AG09309 (cell line): ENCODE measurements around the gene KRTAP4-16.
"Not testable (repeated sequence)": the region's sequence is repeated elsewhere in the genome, so short reads cannot be mapped to it uniquely, and the experiment has no call there.

Experiments
- DNase-seq: peaks from one replicate; pipeline ENCODE4 v3.0.0-alpha.2; 2010; ENCODE audit warnings: low read depth
- H3K4me3 ChIP-seq: 2 replicates; pipeline ENCODE4 v1.5.1; 2011; ENCODE audit warnings: mild to moderate bottlenecking, low read depth, low read length, moderate library complexity; ENCODE audit not compliant: control insufficient read depth
- TF ChIP-seq, protein P1 (sequence below): IDR thresholded peaks from 2 replicates; pipeline ENCODE4 v1.5.1; 2011; ENCODE audit warnings: mild to moderate bottlenecking, low read depth, low read length, inconsistent platforms; ENCODE audit not compliant: insufficient read depth, control insufficient read depth; ENCODE audit errors: missing control alignments

Gene KRTAP4-16

GRCh38 chr17:41116297-41116696, 14.3 kb upstream of the KRTAP4-16 start:
- no peak overlapping the region for H3K4me3 ChIP-seq
- no peak for DNase-seq

DNA sequence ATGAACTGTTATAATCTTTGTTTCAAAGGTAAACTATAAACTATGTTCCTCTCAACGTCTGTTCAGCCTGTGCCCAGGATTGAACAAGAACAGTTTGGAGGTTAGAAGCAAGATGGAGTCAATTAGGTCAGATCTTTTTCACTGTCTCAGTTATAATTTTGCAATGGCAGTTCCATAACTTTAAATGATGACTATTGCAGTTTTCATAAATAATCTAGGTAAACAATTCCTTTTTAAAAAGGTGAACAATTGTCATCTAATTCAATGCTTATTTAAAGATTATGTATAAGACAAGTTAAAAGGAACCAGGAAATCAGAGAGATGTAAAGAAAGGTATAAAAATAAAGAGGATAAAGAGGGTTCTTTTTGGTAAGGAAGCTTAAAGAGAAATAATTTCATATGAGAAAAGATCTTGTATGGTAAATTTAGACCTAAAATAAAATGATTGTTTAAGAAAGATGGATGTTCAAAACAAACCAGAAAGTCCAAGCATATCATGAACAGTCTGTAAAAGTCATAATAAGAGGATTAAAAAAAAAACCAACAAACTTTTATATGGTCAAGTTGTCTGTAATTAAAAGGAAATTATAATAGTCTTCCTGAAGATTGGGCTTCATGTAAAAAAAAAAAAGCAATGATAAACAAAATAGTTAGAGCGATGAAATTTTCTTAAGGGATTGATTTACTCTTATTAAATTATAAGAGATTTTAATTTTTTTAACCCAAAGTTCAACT, 9.3 kb upstream of the KRTAP4-16 start:
- no peak for DNase-seq
- H3K4me3 ChIP-seq, result no peak overlapping the region
- TF ChIP-seq, protein P1, sequence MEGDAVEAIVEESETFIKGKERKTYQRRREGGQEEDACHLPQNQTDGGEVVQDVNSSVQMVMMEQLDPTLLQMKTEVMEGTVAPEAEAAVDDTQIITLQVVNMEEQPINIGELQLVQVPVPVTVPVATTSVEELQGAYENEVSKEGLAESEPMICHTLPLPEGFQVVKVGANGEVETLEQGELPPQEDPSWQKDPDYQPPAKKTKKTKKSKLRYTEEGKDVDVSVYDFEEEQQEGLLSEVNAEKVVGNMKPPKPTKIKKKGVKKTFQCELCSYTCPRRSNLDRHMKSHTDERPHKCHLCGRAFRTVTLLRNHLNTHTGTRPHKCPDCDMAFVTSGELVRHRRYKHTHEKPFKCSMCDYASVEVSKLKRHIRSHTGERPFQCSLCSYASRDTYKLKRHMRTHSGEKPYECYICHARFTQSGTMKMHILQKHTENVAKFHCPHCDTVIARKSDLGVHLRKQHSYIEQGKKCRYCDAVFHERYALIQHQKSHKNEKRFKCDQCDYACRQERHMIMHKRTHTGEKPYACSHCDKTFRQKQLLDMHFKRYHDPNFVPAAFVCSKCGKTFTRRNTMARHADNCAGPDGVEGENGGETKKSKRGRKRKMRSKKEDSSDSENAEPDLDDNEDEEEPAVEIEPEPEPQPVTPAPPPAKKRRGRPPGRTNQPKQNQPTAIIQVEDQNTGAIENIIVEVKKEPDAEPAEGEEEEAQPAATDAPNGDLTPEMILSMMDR, result no peak

More at GRCh38 chr17:41116297-41116696, 14.3 kb upstream of the KRTAP4-16 start:
- TF ChIP-seq, protein P1, result no peak

DNA sequence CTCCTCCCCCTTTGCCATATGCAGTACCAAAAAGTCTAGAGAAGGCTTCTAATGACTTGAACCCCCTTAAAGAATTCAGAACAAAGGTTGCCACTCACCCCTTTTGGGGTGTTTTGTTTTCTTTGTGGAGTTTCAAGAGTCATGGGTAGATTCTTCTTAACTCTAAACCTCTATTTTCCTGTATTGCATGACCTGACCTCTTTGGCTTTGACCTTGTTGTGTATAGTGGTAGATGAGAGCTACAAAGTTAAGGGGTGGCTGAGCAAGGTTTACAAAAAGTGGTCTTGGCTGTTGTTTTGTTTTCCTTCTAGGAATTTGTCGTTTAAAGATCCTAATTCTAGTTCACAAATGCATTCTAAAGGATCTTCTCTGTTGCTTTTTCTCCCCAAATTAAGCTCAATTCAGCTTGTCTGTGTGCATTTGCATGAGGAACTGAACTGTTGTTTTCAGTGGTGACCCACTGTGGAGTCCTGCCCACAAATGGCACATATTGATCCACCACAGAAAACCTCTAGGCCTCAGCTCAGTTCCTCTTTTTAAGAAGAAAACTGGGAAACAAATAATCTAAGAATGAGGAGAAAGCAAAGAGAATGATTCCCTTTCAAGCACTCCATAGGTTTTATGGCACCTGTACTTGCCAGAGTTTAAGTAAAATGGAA, 6.8 kb upstream of the KRTAP4-16 start:
- H3K4me3 ChIP-seq, DNase-seq: not testable (repeated sequence)

GRCh38 chr17:41107941-41108450, 6.0 kb upstream of the KRTAP4-16 start:
- no peak overlapping the region for H3K4me3 ChIP-seq
- TF ChIP-seq, protein P1, result no peak
- DNase-seq, result no peak

DNA sequence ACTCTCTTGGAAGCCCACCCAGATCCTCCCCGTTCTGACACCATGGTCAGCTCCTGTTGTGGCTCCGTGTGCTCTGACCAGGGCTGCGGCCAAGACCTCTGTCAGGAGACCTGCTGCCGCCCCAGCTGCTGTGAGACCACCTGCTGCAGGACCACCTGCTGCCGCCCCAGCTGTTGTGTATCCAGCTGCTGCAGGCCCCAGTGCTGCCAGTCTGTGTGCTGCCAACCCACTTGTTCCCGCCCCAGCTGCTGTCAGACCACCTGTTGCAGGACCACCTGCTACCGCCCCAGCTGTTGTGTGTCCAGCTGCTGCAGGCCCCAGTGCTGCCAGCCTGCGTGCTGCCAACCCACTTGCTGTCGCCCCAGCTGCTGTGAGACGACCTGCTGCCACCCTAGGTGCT, 3.3 kb upstream of the KRTAP4-16 start, which contains the start of gene KRTAP4-9:
TSS of gene KRTAP4-9 (plus strand) at position 43 of the 400 bp plus-strand sequence. CDS start at position 43, 0 bp downstream.
- not testable (repeated sequence) for H3K4me3 ChIP-seq, DNase-seq

DNA sequence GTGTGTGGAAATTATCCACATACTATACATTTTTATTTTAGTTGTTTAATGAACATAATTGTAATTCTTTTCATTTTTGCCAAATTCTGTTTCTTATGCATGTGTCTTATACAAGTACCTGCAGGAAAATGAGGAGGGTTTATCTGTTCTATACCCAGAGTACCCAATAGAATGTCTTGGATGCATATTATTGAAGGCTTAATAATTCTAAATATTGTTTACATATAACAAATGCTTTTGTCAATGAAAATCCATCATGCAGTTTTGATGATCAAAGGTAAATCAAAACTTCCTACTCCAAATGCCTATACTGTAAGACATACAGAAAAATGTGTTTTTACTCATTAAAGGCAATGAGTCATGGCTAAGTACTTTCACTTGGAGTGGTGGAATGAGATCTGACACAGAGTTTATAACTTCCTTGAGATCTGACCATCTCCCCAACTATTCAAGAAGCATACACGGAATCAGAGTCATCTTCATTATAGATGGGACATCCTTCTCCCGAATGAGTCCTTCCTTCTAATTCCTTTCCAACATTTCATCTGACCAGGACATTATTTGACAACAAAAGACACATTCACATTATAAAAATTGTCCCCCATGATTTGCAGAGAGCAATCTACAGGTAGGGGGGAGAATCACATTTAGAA, 2.5 kb upstream of the KRTAP4-16 start:
- H3K4me3 ChIP-seq, DNase-seq: not testable (repeated sequence)

DNA sequence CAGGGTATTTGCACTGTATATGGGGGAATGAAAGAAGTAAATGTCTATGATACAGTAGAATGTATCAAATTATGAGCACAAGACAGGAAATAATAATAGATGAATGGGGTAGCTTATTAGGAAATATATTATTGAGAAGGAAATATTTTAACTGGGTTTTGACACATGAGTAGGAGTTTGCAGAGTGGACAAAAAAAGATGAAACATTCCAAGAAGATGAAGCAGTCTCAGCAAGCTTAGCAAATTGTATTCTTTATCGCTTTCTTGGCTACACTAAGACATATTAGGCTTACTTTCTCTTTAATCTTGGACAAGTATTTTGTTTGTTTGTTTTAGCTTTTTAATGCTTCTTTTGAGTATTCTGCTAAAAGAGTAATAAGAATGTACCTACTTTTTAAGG, 1.9 kb upstream of the KRTAP4-16 start:
- DNase-seq, result no peak
- H3K4me3 ChIP-seq, result no peak overlapping the region
- TF ChIP-seq, protein P1, result no peak

GRCh38 chr17:41099682-41100480, 2.1 kb downstream of the KRTAP4-16 start:
- not testable (repeated sequence) for H3K4me3 ChIP-seq
- DNase-seq, result peak; percentile 55
